ENCODE data around the gene REG4. TPM values are rescaled to one million over a fixed set of nuclear protein-coding genes. Genes with fewer than 3 reads are reported as not detected.

Gene REG4
- total and polyA plus RNA-seq, 2 donors = 0.14 TPM; not detected in 1

DNA sequence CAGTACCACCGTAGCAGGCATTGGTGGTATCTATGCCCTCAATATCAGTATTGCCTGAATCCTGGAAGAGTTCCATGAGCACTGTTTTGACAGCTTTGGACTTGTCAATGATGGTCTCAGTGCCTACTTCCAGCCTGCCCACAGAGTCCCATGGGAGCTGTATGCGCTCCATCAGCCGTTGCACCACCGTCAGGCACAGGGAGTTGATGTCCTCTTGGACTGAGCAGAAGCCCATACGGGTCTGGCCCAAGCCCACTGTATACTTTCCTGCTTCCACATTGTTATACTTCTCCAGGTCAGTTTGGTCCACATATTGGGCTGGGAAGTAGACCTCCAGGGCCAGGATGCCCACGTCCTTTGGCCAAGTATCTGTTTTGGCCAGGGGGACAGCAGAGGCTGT lies 47.0 kb downstream of the REG4 start:
- Histone ChIP-seq H3K4me3 (ENCODE audit: low read depth, low read length) (no peak overlapping the region), H3K4me1 (ENCODE audit: insufficient read depth) (no peaks in the 10 kb centered on the region), H3K27ac (ENCODE audit: low read depth) (no peak overlapping the region), H3K36me3 (ENCODE audit: insufficient read depth) (no peaks in the 10 kb centered on the region)
- WGBS = 92% methylated on average over 6 of the region's 6 CpGs
- DNase-seq (ENCODE audit: extremely low spot score) = no peak

DNA sequence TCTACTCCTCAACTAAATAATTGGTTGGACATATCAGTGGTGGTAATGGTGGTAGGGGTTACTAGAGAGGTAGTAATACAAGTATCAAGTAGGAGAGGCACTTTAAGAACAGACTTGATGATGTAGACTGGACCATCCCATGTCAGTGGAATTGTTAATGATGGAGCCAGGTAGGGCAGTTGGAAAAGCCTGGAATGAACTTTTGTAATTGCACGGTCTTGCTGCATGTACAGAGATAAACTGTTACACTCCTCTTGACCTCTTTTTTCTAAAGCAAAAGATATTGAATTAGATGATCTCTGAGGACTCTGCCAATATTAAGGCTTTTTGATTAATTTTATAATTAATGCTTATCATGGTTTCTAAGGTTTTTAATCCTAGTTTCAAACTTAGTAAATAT lies 48.3 kb downstream of the REG4 start:
- no peak overlapping the region for H3K27ac ChIP-seq (ENCODE audit: low read depth)
- H3K4me3 ChIP-seq (ENCODE audit: low read depth, low read length) = no peak overlapping the region
- WGBS = 93% methylated on average over 1 of the region's 1 CpG
- no peaks in the 10 kb centered on the region for H3K36me3 ChIP-seq (ENCODE audit: insufficient read depth)
- no peaks in the 10 kb centered on the region for H3K4me1 ChIP-seq (ENCODE audit: insufficient read depth)
- DNase-seq (ENCODE audit: extremely low spot score) = no peak

DNA sequence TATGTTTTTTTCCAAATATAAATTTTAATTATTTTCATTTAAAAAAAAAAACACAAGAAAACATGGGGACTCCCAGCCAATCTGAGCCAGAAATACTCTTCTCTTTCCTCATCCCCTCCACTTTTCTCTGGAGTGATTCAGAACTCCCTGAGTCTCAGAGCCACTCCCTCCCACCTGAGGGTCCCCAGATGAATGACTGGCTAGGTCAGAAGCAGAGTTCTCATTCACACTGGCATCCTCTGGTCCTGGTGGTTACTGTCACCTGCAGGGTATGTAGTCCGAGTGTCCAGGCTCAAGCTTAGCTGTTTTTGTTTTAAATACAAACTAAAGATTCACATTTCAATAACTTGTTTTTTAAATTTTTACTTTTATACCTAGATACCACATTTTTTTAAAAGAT lies 48.9 kb downstream of the REG4 start:
- DNase-seq (ENCODE audit: extremely low spot score) = no peak
- Histone ChIP-seq H3K27ac (ENCODE audit: low read depth) (no peak overlapping the region), H3K36me3 (ENCODE audit: insufficient read depth) (no peaks in the 10 kb centered on the region), H3K4me3 (ENCODE audit: low read depth, low read length) (no peak overlapping the region), H3K4me1 (ENCODE audit: insufficient read depth) (no peaks in the 10 kb centered on the region)
- WGBS = 93% methylated on average over 1 of the region's 1 CpG

DNA sequence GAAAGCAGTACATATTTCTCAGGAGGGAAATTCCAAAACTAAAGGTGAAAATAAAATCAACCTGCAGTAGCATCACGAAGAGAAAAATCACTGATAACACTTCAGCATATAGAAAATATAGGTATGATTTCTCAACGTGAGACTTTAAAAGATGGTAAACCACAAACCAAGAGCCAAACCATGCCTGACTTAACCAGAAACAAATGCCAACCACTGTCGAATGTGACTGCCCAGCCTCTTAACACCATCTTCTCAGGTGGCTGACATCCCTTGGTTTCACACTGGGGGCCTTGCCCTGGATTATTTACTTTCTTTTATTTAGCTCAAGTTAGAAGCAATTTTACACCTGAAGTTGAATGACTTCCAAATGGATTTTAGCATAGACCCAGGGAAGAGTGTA lies 52.7 kb downstream of the REG4 start:
- H3K27ac ChIP-seq (ENCODE audit: low read depth) = no peak overlapping the region
- no peaks in the 10 kb centered on the region for H3K36me3 ChIP-seq (ENCODE audit: insufficient read depth)
- H3K4me3 ChIP-seq (ENCODE audit: low read depth, low read length) = no peak overlapping the region
- no peak for DNase-seq (ENCODE audit: extremely low spot score)
- no peaks in the 10 kb centered on the region for H3K4me1 ChIP-seq (ENCODE audit: insufficient read depth)
- WGBS = 85% methylated on average over 3 of the region's 3 CpGs

DNA sequence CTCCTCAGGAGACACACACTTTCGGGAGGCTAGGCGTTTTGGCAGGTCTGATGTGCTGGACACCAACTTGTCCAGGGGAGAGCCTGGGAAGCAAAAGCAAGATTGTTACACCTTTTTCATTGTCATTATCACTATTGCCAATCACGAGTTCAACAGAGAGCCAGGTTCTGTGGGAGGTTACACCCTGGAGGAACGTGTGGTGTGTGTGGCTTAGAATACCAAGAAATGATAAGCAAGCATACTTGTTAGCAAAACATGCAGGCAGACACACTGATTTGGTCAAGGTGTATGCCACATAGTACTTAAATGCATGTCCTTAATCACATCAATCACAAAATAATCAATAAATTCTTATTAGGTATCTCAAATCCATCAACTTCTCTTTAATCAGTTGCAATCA lies 58.7 kb downstream of the REG4 start:
- H3K36me3 ChIP-seq (ENCODE audit: insufficient read depth) = no peaks in the 10 kb centered on the region
- H3K27ac ChIP-seq (ENCODE audit: low read depth) = no peak overlapping the region
- DNase-seq (ENCODE audit: extremely low spot score) = no peak
- H3K4me3 ChIP-seq (ENCODE audit: low read depth, low read length) = no peak overlapping the region
- 92% methylated on average over 4 of the region's 4 CpGs for WGBS
- no peaks in the 10 kb centered on the region for H3K4me1 ChIP-seq (ENCODE audit: insufficient read depth)

DNA sequence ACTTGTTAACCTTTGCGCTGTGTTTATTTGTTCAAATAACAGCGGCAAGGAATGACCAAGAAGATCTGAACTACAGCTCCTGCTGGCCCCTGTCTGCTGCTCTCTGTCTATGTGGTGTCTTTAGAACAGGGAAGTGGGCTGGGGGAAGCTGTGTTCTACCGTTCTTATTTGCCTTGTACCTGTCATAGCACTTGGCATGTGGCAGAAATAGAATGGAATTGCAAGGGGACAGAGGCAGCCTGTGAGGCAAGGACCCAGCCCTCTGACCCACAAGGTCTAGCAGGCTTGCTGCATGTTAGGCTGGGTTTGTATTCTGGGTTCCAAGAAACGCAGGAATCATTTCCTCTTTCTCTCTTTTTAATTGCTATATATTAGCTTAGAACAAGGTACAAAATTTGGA lies 63.2 kb downstream of the REG4 start:
- WGBS = 36% methylated on average over 4 of the region's 4 CpGs
- Histone ChIP-seq H3K36me3 (ENCODE audit: insufficient read depth) (no peaks in the 10 kb centered on the region), H3K27ac (ENCODE audit: low read depth) (no peak overlapping the region), H3K4me3 (ENCODE audit: low read depth, low read length) (no peak overlapping the region), H3K4me1 (ENCODE audit: insufficient read depth) (no peaks in the 10 kb centered on the region)
- no peak for DNase-seq (ENCODE audit: extremely low spot score)

DNA sequence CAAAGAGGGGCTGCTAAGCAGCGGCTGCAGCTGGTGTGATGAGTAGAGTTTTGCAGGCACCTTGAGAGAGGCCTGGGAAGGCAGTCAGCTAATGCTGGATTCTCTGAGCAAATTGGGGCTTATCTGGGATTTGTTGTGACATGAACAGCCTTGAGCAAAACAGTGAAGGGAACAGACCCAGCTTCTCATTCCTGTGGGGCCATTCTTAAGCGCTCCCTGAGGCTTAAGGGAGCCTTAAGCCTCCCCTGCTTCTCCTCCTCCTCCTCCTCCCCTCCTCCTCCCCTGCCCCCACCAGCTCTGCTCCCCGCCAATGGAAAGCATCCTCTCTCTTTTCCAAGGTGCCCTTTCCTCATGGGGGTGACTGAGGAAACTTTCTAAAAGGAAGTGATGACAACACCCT lies 63.8 kb downstream of the REG4 start:
- Histone ChIP-seq H3K4me3 (ENCODE audit: low read depth, low read length) (no peak overlapping the region), H3K27ac (ENCODE audit: low read depth) (no peak overlapping the region), H3K36me3 (ENCODE audit: insufficient read depth) (no peaks in the 10 kb centered on the region), H3K4me1 (ENCODE audit: insufficient read depth) (no peaks in the 10 kb centered on the region)
- no peak for DNase-seq (ENCODE audit: extremely low spot score)
- WGBS = 29% methylated on average over 3 of the region's 3 CpGs

DNA sequence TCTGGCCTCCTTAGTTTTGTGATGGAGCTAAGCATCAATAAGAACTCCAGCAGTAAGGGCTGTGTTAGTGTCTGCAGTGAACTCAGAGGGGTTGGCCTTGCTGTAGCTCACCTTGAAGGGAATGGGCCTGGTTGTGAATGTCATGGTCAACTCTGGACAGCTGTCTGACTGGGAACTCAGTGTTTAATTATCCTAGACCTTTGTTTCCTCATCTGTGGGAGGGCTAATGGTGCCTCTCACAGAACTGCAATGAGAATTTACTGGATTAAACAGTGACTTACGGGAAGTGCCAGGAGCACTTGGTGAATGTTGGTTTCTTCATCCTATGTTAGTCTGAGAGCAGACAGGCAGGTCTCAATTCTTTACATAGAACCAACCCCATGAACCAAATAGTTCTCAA lies 66.2 kb downstream of the REG4 start:
- DNase-seq (ENCODE audit: extremely low spot score) = no peak
- Histone ChIP-seq H3K36me3 (ENCODE audit: insufficient read depth) (no peaks in the 10 kb centered on the region), H3K27ac (ENCODE audit: low read depth) (no peak overlapping the region), H3K4me3 (ENCODE audit: low read depth, low read length) (no peak overlapping the region), H3K4me1 (ENCODE audit: insufficient read depth) (no peaks in the 10 kb centered on the region)
- WGBS = 97% methylated on average over 1 of the region's 1 CpG

DNA sequence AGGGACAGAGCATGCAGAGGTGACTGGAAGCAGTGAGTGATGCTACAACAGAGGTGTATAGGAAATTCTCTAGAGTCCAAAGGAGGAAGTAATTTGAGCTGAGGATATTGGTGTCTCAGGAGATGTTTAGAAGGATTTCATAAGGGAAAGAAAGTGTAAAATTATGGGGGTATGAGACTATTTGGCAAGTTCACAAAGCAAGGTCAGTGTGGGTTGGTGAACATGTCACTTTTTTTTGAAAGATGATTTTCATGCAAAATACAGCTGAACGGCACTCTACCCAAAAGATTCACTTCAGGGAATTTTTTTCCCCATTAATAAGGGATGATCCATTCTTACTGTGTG lies 66.7 kb downstream of the REG4 start:
- H3K4me3 ChIP-seq (ENCODE audit: low read depth, low read length) = no peak overlapping the region
- H3K27ac ChIP-seq (ENCODE audit: low read depth) = no peak overlapping the region
- WGBS = 34% methylated on average over 1 of the region's 1 CpG
- no peaks in the 10 kb centered on the region for H3K4me1 ChIP-seq (ENCODE audit: insufficient read depth)
- DNase-seq (ENCODE audit: extremely low spot score) = no peak
- no peaks in the 10 kb centered on the region for H3K36me3 ChIP-seq (ENCODE audit: insufficient read depth)

Other genes starting within 250 kb of the REG4 start
- 19.8 TPM for gene ZNF697, start 163.2 kb downstream of the REG4 start, total RNA-seq
- gene ZNF697, start 163.2 kb downstream of the REG4 start, polyA plus RNA-seq = 2.8 TPM
- 51.3 TPM for gene PHGDH, start 99.5 kb downstream of the REG4 start, total RNA-seq
- gene PHGDH, start 99.5 kb downstream of the REG4 start, polyA plus RNA-seq = 166 TPM
- gene HMGCS2, start 42.6 kb downstream of the REG4 start, total RNA-seq = 11.6 TPM
- gene HMGCS2, start 42.6 kb downstream of the REG4 start, polyA plus RNA-seq = 11.7 TPM
- not detected for gene ADAM30, start 85.1 kb upstream of the REG4 start, total RNA-seq
- not detected for gene ADAM30, start 85.1 kb upstream of the REG4 start, polyA plus RNA-seq

Measured in urinary bladder (tissue), 4 donors.